ENCODE results near the gene ARF3.

GRCh38 chr12:48985901-48986300, 28.6 kb upstream of the ARF3 start:
- TF ChIP-seq CUX1 (CRISPR knock-in tag; IDR thresholded peaks at IDR 0.05): no peak
- no peak for TF ChIP-seq CHD2 (IDR thresholded peaks at IDR 0.05; ENCODE audit: low read depth, low read length)
- TF ChIP-seq ZBTB7A (IDR thresholded peaks at IDR 0.05; ENCODE audit: borderline replicate concordance, control insufficient read depth, low read depth, low read length): no peak
- TF ChIP-seq CHD1 (IDR thresholded peaks at IDR 0.05; ENCODE audit: low read length): no peak
- no peak for TF ChIP-seq REST (IDR thresholded peaks at IDR 0.05; ENCODE audit: borderline replicate concordance)
- TF ChIP-seq REST (CRISPR knock-in tag; IDR thresholded peaks at IDR 0.05; ENCODE audit: low read depth): no peak
- no peak for TF ChIP-seq ZNF512 (tag; IDR thresholded peaks at IDR 0.05)
- TF ChIP-seq ZBTB49 (CRISPR knock-in tag; IDR thresholded peaks at IDR 0.05; ENCODE audit: borderline replicate concordance): no peak

All from K562 (cell line).